Smooth muscle cell (in vitro differentiated cells): ENCODE measurements around the gene PORCN. TPM values are rescaled to one million over a fixed set of nuclear protein-coding genes. Genes with fewer than 3 reads are reported as not detected.
A peak's percentile ranks its signal among the peaks of the same experiment; 100 is the strongest.

ENCODE experiments used
- DNase-seq: peaks from one replicate; lab custom pipeline; 2025; ENCODE audit not compliant: unreplicated experiment; lab: John Stamatoyannopoulos, UW
- H2AFZ ChIP-seq: fragments of 200-600 bp; sonication (generic); 2 replicates; pipeline ENCODE4 v1.6.0; 2016; ENCODE audit warnings: antibody characterized with exemption, low read depth, mild to moderate bottlenecking
- H3F3A ChIP-seq: fragments of 200-600 bp; sonication (generic); 2 replicates; pipeline ENCODE4 v1.6.0; 2017; ENCODE audit warnings: antibody characterized with exemption, low read depth
- H3K27ac ChIP-seq: fragments of 200-600 bp; sonication (generic); 2 replicates; pipeline ENCODE4 v1.5.1; 2016; ENCODE audit warnings: low read depth, mild to moderate bottlenecking
- H3K27me3 ChIP-seq: fragments of 200-600 bp; sonication (generic); 2 replicates; pipeline ENCODE4 v1.6.1; 2016; ENCODE audit warnings: low read depth, mild to moderate bottlenecking
- H3K36me3 ChIP-seq: fragments of 200-600 bp; sonication (generic); 2 replicates; pipeline ENCODE4 v1.5.1; 2016; ENCODE audit warnings: low read depth
- H3K4me1 ChIP-seq: fragments of 200-600 bp; sonication (generic); 2 replicates; pipeline ENCODE4 v1.5.1; 2016; ENCODE audit warnings: low read depth
- H3K4me2 ChIP-seq: fragments of 200-600 bp; sonication (generic); 2 replicates; pipeline ENCODE4 v1.6.0; 2016; ENCODE audit warnings: mild to moderate bottlenecking
- H3K4me3 ChIP-seq: fragments of 200-600 bp; sonication (generic); 2 replicates; pipeline ENCODE4 v1.5.1; 2016; ENCODE audit warnings: mild to moderate bottlenecking
- H3K79me2 ChIP-seq: fragments of 200-600 bp; sonication (generic); 2 replicates; pipeline ENCODE4 v1.6.0; 2016; ENCODE audit warnings: low read depth, mild to moderate bottlenecking
- H3K9ac ChIP-seq: fragments of 200-600 bp; sonication (generic); 2 replicates; pipeline ENCODE4 v1.6.0; 2016; ENCODE audit warnings: low read depth
- H3K9me3 ChIP-seq: fragments of 200-600 bp; sonication (generic); replicated peaks from 2 replicates; pipeline ENCODE4 v1.5.1; 2016; ENCODE audit warnings: low read depth
- H4K20me1 ChIP-seq: fragments of 200-600 bp; sonication (generic); 2 replicates; pipeline ENCODE4 v1.6.0; 2016; ENCODE audit warnings: low read depth
- CTCF ChIP-seq: fragments of 200-600 bp; sonication (generic); IDR thresholded peaks from 2 replicates; pipeline ENCODE4 v1.5.1; 2017; ENCODE audit warnings: borderline replicate concordance, mild to moderate bottlenecking, antibody characterized with exemption; ENCODE audit not compliant: insufficient read depth, poor library complexity, severe bottlenecking
- WGBS: methylation state at CpG from one replicate; pipeline ENCODE4 v1.1.7; 2016; ENCODE audit warnings: low lambda C conversion rate; 5-methylcytosine and 5-hydroxymethylcytosine counted together
- polyA plus RNA-seq: library from polyadenylated mRNA; unstranded; fragments of >200 nt; fragmentation: Nextera tagmentation; extraction: Ambion mirVana; gene quantifications from 2 replicates; pipeline ENCODE4 v1.2.1, GENCODE V29; 2016
- total RNA-seq: library from RNA; depleted of rRNA; stranded (reverse); fragments of >200 nt; gene quantifications from 2 replicates; pipeline ENCODE4 v1.2.3, GENCODE V29; 2014

PORCN gene
- total and polyA plus RNA-seq, 2 experiments from 2014 or later = 14.8 to 25.5 TPM

- no peaks in the 10 kb centered on the region for H3F3A ChIP-seq
- H4K20me1 ChIP-seq = no peaks in the 10 kb centered on the region
- H3K36me3 ChIP-seq = no peaks in the 10 kb centered on the region
- H3K27ac ChIP-seq = no peak overlapping the region
- no peaks in the 10 kb centered on the region for H3K27me3 ChIP-seq
- H3K9me3 ChIP-seq = no peaks in the 10 kb centered on the region
- no peak for DNase-seq
- no peak overlapping the region for H2AFZ ChIP-seq
- H3K4me2 ChIP-seq = no peak overlapping the region
- TF ChIP-seq CTCF = no peak
- WGBS = 89% methylated on average over 11 of the region's 11 CpGs
- no peaks in the 10 kb centered on the region for H3K79me2 ChIP-seq
- H3K4me1 ChIP-seq = no peaks in the 10 kb centered on the region
- H3K9ac ChIP-seq = no peak overlapping the region
- H3K4me3 ChIP-seq = no peak overlapping the region
Measured at GRCh38 chrX:48460606-48461005, 48.2 kb upstream of the PORCN start.

DNA sequence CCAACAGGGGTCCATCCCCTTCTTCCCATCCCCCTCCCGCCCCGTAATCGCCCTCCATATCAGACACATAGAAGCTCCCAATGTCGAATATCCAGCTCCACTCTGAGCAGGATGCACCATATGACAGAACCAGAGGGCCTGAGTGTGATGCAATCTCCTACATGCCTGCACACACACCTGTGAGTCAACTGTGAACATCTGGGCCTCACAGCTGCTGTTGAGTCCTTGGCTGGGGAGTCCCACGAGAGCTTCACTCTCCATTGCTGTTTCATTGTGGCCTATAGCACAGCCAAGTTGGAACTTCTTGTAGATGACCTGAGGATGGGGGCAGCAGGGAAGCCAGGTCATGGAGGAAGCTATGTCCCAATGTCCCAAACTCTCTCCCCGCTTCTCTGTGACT, 47.0 kb upstream of the PORCN start:
- H3F3A ChIP-seq = no peaks in the 10 kb centered on the region
- no peak overlapping the region for H3K27ac ChIP-seq
- H3K79me2 ChIP-seq = no peaks in the 10 kb centered on the region
- no peak overlapping the region for H3K4me2 ChIP-seq
- no peak overlapping the region for H2AFZ ChIP-seq
- no peaks in the 10 kb centered on the region for H4K20me1 ChIP-seq
- H3K27me3 ChIP-seq = no peaks in the 10 kb centered on the region
- no peaks in the 10 kb centered on the region for H3K9me3 ChIP-seq
- H3K36me3 ChIP-seq = no peaks in the 10 kb centered on the region
- DNase-seq = no peak
- WGBS = 80% methylated on average over 6 of the region's 6 CpGs
- TF ChIP-seq CTCF = no peak
- H3K9ac ChIP-seq = no peak overlapping the region
- no peak overlapping the region for H3K4me3 ChIP-seq
- H3K4me1 ChIP-seq = no peaks in the 10 kb centered on the region

- no peak for DNase-seq
- Histone ChIP-seq H3K79me2 (no peaks in the 10 kb centered on the region), H4K20me1 (no peaks in the 10 kb centered on the region), H3K27ac (peak overlapping the region; percentile 87), H3K27me3 (no peaks in the 10 kb centered on the region), H2AFZ (no peak overlapping the region), H3K36me3 (no peaks in the 10 kb centered on the region), H3K4me2 (peak overlapping the region; percentile 65), H3K4me1 (no peaks in the 10 kb centered on the region), H3K9me3 (no peaks in the 10 kb centered on the region), H3K9ac (peak overlapping the region; percentile 62), H3K4me3 (no peak overlapping the region), H3F3A (no peaks in the 10 kb centered on the region)
- no peak for TF ChIP-seq CTCF
- WGBS = 39% methylated on average over 10 of the region's 10 CpGs
Measured at GRCh38 chrX:48465336-48465933, 43.4 kb upstream of the PORCN start.

- H3K79me2 ChIP-seq = no peaks in the 10 kb centered on the region
- H3K4me2 ChIP-seq = peak overlapping the region; percentile 84
- H3K27me3 ChIP-seq = no peaks in the 10 kb centered on the region
- H3F3A ChIP-seq = no peaks in the 10 kb centered on the region
- no peak overlapping the region for H2AFZ ChIP-seq
- no peak overlapping the region for H3K9ac ChIP-seq
- peak overlapping the region; percentile 33 for H3K4me3 ChIP-seq
- no peaks in the 10 kb centered on the region for H3K9me3 ChIP-seq
- peak; percentile 21 for TF ChIP-seq CTCF
- no peak overlapping the region for H3K27ac ChIP-seq
- no peaks in the 10 kb centered on the region for H3K4me1 ChIP-seq
- no peaks in the 10 kb centered on the region for H3K36me3 ChIP-seq
- 86% methylated on average over 9 of the region's 10 CpGs for WGBS
- H4K20me1 ChIP-seq = no peaks in the 10 kb centered on the region
- DNase-seq = no peak
Measured at GRCh38 chrX:48466696-48467095, 42.1 kb upstream of the PORCN start.
